GM12892 (cell line): ENCODE measurements around the gene CGB7.

ENCODE experiments used
- POLR2A ChIP-seq: IDR thresholded peaks from 2 replicates; pipeline ENCODE4 v1.6.1; 2011; ENCODE audit warnings: low read depth, low read length, control low read depth
- POLR2AphosphoS5 ChIP-seq: IDR thresholded peaks from 2 replicates; pipeline ENCODE4 v1.6.1; 2011; ENCODE audit warnings: low read depth, low read length, control low read depth
- TAF1 ChIP-seq: IDR thresholded peaks from 2 replicates; pipeline ENCODE4 v1.6.1; 2011; ENCODE audit warnings: low read depth, mild to moderate bottlenecking, control low read depth, low read length, borderline replicate concordance

GRCh38 chr19:49065905-49066512 lies 8.5 kb upstream of the CGB7 start:
- TF ChIP-seq TAF1 (no peak), POLR2A (no peak), POLR2AphosphoS5 (no peak)
